ENCODE data around the gene PHF21B. TPM values are rescaled to one million over a fixed set of nuclear protein-coding genes. Genes with fewer than 3 reads are reported as not detected.
"Not testable (repeated sequence)": the region's sequence is repeated elsewhere in the genome, so short reads cannot be mapped to it uniquely, and the experiment has no call there.

PHF21B gene
- total and polyA plus RNA-seq, 2 donors (not counting 1 experiment from before 2014, with no cell fraction given), result 0.17 TPM; not detected in 1

DNA sequence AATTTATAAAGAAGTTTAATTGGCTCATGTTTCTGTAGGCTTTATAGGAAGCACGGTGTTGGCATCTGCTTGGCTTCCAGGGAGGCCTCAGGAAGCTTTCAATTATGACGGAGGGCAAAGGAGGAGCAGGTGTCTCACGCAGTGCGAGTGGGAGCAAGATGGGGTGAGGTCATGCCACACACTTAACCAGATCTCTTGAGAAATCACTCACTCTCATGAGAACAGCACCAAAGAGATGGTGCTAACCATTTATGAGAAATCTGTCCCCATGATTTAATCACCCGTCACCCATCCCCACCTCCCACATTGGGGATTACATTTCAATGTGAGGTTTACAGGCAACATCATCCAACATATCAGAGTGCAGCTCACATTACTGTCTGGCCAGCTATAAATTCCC lies 153.9 kb downstream of the PHF21B start:
- Histone ChIP-seq H3K9ac (ENCODE audit: insufficient read depth, low read length) (no peak overlapping the region), H3K27me3 (ENCODE audit: control insufficient read depth, insufficient read depth, low read length) (no peaks in the 10 kb centered on the region), H3K4me3 (replicated peaks in 1 of 4; ENCODE audit: control extremely low read depth in 1 of 4, insufficient read depth in 1 of 4, low read depth in 3 of 4, low read length in 4 of 4) (no peak overlapping the region), H3K27ac (ENCODE audit: insufficient read depth, low read length) (no peak overlapping the region), H3K4me2 (ENCODE audit: extremely low read depth, insufficient read depth, low read length) (no peak overlapping the region), H3K4me1 (ENCODE audit: control insufficient read depth, extremely low read depth, insufficient read depth, low read length) (no peaks in the 10 kb centered on the region), H3K79me2 (ENCODE audit: control insufficient read depth, insufficient read depth, low read length) (no peaks in the 10 kb centered on the region), H3K36me3 (ENCODE audit: control insufficient read depth, insufficient read depth, low read length) (no peaks in the 10 kb centered on the region), H2AFZ (ENCODE audit: low read length) (no peak overlapping the region), H4K20me1 (ENCODE audit: control insufficient read depth, extremely low read depth, insufficient read depth, low read length) (no peaks in the 10 kb centered on the region), H3K9me3 (ENCODE audit: control insufficient read depth, insufficient read depth, low read depth, low read length) (no peaks in the 10 kb centered on the region)
- TF ChIP-seq, protein P1, sequence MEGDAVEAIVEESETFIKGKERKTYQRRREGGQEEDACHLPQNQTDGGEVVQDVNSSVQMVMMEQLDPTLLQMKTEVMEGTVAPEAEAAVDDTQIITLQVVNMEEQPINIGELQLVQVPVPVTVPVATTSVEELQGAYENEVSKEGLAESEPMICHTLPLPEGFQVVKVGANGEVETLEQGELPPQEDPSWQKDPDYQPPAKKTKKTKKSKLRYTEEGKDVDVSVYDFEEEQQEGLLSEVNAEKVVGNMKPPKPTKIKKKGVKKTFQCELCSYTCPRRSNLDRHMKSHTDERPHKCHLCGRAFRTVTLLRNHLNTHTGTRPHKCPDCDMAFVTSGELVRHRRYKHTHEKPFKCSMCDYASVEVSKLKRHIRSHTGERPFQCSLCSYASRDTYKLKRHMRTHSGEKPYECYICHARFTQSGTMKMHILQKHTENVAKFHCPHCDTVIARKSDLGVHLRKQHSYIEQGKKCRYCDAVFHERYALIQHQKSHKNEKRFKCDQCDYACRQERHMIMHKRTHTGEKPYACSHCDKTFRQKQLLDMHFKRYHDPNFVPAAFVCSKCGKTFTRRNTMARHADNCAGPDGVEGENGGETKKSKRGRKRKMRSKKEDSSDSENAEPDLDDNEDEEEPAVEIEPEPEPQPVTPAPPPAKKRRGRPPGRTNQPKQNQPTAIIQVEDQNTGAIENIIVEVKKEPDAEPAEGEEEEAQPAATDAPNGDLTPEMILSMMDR (conservative IDR thresholded peaks at IDR 0.05 in 1 of 2, IDR thresholded peaks at IDR 0.05 in 1 of 2; ENCODE audit: low read depth in 1 of 2, low read length in 2 of 2), result no peak
- TF ChIP-seq EZH2 (IDR thresholded peaks at IDR 0.05; ENCODE audit: low read length, missing control alignments), result no peak
- no peak for DNase-seq (ENCODE audit: low read depth in 2 of 2)

DNA sequence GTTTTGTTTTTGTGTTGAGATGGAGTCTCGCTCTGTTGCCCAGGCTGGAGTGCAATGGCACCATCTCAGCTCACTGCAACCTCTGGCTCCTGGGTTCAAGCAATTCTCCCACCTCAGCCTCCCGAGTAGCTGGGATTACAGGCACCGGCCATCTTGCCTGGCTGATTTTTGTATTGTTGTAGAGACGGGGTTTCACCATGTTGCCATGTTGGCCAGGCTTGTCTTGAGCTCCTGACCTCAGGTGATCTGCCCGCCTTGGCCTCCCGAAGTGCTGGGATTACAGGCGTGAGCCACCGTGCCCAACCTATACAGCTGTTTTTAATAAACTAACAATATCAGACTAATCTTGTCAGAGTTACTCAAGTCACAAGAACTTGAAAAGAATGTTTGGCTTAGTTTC lies 155.2 kb downstream of the PHF21B start:
- not testable (repeated sequence) for DNase-seq (ENCODE audit: low read depth in 2 of 2); H3K9me3 ChIP-seq (ENCODE audit: control insufficient read depth, insufficient read depth, low read depth, low read length); H3K36me3 ChIP-seq (ENCODE audit: control insufficient read depth, insufficient read depth, low read length); H3K9ac ChIP-seq (ENCODE audit: insufficient read depth, low read length); H3K4me2 ChIP-seq (ENCODE audit: extremely low read depth, insufficient read depth, low read length); H3K4me1 ChIP-seq (ENCODE audit: control insufficient read depth, extremely low read depth, insufficient read depth, low read length); H4K20me1 ChIP-seq (ENCODE audit: control insufficient read depth, extremely low read depth, insufficient read depth, low read length); H3K27me3 ChIP-seq (ENCODE audit: control insufficient read depth, insufficient read depth, low read length); H2AFZ ChIP-seq (ENCODE audit: low read length); H3K27ac ChIP-seq (ENCODE audit: insufficient read depth, low read length); H3K79me2 ChIP-seq (ENCODE audit: control insufficient read depth, insufficient read depth, low read length); H3K4me3 ChIP-seq (replicated peaks in 1 of 4; ENCODE audit: control extremely low read depth in 1 of 4, insufficient read depth in 1 of 4, low read depth in 3 of 4, low read length in 4 of 4)

DNA sequence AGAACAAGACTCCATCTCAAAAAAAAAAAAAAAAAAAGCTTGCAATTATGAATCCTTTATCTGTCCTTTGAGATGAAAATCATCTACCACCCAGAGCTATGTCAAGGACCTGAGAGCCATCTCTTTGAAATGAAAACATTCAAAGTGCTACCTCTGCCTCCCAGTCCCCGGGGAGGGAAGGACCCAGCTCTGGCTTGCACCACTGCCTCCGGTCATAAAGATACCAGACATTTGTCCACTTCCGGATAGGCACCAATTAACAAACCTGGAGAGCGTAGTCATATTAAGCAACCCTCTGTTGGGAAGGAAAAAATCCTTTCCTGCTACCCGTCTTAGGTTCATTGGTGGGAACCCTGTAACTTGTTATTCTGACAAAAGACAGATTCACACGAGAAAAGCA lies 158.9 kb downstream of the PHF21B start:
- Histone ChIP-seq H3K4me1 (ENCODE audit: control insufficient read depth, extremely low read depth, insufficient read depth, low read length) (no peaks in the 10 kb centered on the region), H3K36me3 (ENCODE audit: control insufficient read depth, insufficient read depth, low read length) (no peaks in the 10 kb centered on the region), H3K4me2 (ENCODE audit: extremely low read depth, insufficient read depth, low read length) (no peak overlapping the region), H2AFZ (ENCODE audit: low read length) (no peak overlapping the region), H3K27ac (ENCODE audit: insufficient read depth, low read length) (no peak overlapping the region), H3K27me3 (ENCODE audit: control insufficient read depth, insufficient read depth, low read length) (no peaks in the 10 kb centered on the region), H3K4me3 (replicated peaks in 1 of 4; ENCODE audit: control extremely low read depth in 1 of 4, insufficient read depth in 1 of 4, low read depth in 3 of 4, low read length in 4 of 4) (no peak overlapping the region), H3K9me3 (ENCODE audit: control insufficient read depth, insufficient read depth, low read depth, low read length) (no peaks in the 10 kb centered on the region), H3K79me2 (ENCODE audit: control insufficient read depth, insufficient read depth, low read length) (no peaks in the 10 kb centered on the region), H4K20me1 (ENCODE audit: control insufficient read depth, extremely low read depth, insufficient read depth, low read length) (no peaks in the 10 kb centered on the region), H3K9ac (ENCODE audit: insufficient read depth, low read length) (no peak overlapping the region)
- no peak for DNase-seq (ENCODE audit: low read depth in 2 of 2)
- TF ChIP-seq, protein P1 (conservative IDR thresholded peaks at IDR 0.05 in 1 of 2, IDR thresholded peaks at IDR 0.05 in 1 of 2; ENCODE audit: low read depth in 1 of 2, low read length in 2 of 2), result no peak
- no peak for TF ChIP-seq EZH2 (IDR thresholded peaks at IDR 0.05; ENCODE audit: low read length, missing control alignments)
